ENCODE measurements around the gene C1orf21. TPM values are rescaled to one million over a fixed set of nuclear protein-coding genes. Genes with fewer than 3 reads are reported as not detected.

C1orf21 gene
- total RNA-seq, 1 donor from 2014 or later, result 43.3 TPM

DNA sequence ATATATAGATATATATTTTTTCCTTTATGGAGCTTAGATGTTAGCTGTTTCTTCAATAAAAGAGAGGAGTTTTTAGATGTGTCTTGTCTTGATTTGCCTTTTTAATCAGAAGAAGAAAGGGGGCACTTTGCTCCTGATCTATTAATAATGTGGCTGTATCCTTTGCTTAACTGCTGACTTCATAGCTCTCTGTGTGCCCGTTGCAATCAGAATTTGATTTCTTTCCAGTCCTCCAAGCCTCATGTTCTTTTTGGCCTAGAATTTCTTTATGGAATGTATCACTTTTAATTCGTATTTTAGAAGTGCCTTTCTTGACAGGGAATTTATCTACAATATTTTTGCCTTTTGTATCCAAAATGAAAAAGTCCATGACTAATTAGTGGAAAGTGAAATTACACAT is 85.3 kb downstream of the C1orf21 start:
- Mint-ChIP-seq H3K4me1 (ENCODE audit: low read depth, unreplicated experiment) (peaks cover 15% of the 10 kb centered on the region), H3K4me3 (ENCODE audit: unreplicated experiment) (no peak overlapping the region), H3K27me3 (ENCODE audit: unreplicated experiment) (no peaks in the 10 kb centered on the region), H3K9me3 (ENCODE audit: unreplicated experiment) (no peaks in the 10 kb centered on the region), H3K27ac (ENCODE audit: unreplicated experiment) (no peak overlapping the region), H3K36me3 (ENCODE audit: unreplicated experiment) (peaks cover 12% of the 10 kb centered on the region)
- DNase-seq, result no peak
- TF ChIP-seq, protein P1, sequence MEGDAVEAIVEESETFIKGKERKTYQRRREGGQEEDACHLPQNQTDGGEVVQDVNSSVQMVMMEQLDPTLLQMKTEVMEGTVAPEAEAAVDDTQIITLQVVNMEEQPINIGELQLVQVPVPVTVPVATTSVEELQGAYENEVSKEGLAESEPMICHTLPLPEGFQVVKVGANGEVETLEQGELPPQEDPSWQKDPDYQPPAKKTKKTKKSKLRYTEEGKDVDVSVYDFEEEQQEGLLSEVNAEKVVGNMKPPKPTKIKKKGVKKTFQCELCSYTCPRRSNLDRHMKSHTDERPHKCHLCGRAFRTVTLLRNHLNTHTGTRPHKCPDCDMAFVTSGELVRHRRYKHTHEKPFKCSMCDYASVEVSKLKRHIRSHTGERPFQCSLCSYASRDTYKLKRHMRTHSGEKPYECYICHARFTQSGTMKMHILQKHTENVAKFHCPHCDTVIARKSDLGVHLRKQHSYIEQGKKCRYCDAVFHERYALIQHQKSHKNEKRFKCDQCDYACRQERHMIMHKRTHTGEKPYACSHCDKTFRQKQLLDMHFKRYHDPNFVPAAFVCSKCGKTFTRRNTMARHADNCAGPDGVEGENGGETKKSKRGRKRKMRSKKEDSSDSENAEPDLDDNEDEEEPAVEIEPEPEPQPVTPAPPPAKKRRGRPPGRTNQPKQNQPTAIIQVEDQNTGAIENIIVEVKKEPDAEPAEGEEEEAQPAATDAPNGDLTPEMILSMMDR (IDR thresholded peaks at IDR 0.05; ENCODE audit: partially characterized antibody, unreplicated experiment), result no peak

DNA sequence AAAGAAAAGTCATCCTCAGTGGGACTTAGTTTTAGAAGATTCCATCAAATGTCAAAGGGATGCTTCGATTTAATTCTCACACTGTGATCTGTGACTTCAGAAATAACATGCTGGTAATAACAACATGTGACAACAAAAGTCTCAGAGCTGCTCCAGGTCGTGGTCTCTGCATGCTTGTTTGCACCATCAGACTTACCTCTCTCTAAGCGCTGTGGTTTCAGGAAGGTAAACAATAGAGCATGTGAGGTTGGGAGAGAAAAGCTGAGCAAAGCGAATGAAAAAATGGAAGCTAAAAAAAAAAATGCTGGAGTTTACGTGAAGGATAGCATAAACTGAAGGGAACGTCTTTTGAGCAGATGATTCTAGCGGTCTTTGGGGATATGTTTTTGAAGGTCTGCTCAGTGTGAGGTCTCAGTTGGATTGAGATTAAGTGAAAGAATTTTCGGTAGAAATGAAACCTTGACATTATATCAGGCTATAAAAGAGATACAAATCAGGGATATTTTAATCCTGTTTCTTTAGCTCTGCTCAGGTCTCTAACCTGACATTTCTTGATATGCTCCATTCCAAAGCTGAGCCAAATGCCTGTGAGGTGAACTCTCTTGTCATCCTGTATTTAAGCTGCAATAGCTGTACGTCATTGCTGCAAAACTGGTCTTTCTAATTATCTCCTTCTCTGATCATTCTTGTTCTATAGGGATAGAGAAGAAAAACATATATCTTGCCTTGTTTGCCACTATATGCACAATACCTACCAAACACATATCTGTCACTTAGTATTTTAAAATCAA is 86.5 kb downstream of the C1orf21 start:
- Mint-ChIP-seq H3K27me3 (ENCODE audit: unreplicated experiment) (no peaks in the 10 kb centered on the region), H3K36me3 (ENCODE audit: unreplicated experiment) (peaks cover 16% of the 10 kb centered on the region), H3K4me1 (ENCODE audit: low read depth, unreplicated experiment) (peaks cover 10% of the 10 kb centered on the region), H3K4me3 (ENCODE audit: unreplicated experiment) (no peak overlapping the region), H3K27ac (ENCODE audit: unreplicated experiment) (no peak overlapping the region), H3K9me3 (ENCODE audit: unreplicated experiment) (no peaks in the 10 kb centered on the region)
- TF ChIP-seq, protein P1 (IDR thresholded peaks at IDR 0.05; ENCODE audit: partially characterized antibody, unreplicated experiment), result no peak
- DNase-seq, result no peak

DNA sequence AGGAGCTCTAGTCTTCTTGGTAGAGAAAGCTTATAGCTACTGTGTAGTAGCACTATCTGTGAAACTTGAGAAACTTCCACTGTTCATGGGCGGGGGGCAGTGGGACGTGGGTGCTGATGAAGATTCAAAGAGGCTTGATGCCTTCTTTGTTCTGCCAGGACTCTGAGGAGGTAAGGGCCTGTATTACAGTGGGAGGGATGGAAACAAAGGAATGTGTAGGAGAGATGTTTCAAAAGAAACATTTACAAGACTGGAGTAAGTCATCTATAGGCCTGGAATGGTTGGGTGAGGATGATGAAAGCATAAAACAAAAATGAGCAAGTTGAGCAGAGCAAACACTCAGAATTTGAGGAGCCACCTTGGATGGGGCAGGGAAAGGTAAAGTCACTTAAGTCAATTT is 89.4 kb downstream of the C1orf21 start:
- H3K27me3 Mint-ChIP-seq (ENCODE audit: unreplicated experiment), result no peaks in the 10 kb centered on the region
- TF ChIP-seq, protein P1 (IDR thresholded peaks at IDR 0.05; ENCODE audit: partially characterized antibody, unreplicated experiment), result no peak
- no peak overlapping the region for H3K4me3 Mint-ChIP-seq (ENCODE audit: unreplicated experiment)
- peaks cover 17% of the 10 kb centered on the region for H3K4me1 Mint-ChIP-seq (ENCODE audit: low read depth, unreplicated experiment)
- H3K36me3 Mint-ChIP-seq (ENCODE audit: unreplicated experiment), result peaks cover 25% of the 10 kb centered on the region
- H3K9me3 Mint-ChIP-seq (ENCODE audit: unreplicated experiment), result no peaks in the 10 kb centered on the region
- DNase-seq, result no peak
- H3K27ac Mint-ChIP-seq (ENCODE audit: unreplicated experiment), result no peak overlapping the region

DNA sequence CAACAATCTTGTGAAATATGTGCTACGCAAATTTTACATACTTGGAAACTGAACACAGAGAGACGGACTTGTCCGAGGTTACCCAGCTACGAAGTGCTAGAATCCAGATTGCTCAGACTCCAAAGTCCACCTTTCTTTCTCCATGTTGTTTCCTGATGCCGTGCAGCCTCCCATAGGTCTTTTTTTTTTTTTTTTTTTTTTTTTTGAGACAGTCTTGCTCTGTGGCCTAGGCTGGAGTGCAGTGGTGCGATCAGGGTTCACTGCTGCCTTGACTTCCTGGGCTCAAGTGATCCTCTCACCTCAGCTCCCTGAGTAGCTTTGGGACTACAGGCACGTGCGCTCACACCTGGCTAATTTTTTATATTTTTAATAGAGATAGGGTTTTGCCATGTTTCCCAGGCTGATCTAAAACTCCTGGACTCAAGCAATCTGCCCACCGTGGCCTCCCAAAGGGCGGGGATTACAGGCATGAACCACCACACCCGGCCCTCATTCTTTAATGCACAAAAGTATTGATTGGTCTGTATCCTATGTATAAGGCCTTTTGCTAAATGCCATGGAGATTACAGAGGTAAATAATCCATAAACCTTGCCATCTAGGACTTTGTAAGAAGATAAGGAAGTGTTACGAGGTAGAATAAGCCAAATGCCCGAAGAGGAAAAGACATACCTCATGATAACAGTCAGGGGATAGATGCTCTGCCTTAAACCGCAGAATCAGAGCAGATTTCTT is 92.8 kb downstream of the C1orf21 start:
- H3K27me3 Mint-ChIP-seq (ENCODE audit: unreplicated experiment), result peaks cover 2% of the 10 kb centered on the region
- H3K36me3 Mint-ChIP-seq (ENCODE audit: unreplicated experiment), result peaks cover 23% of the 10 kb centered on the region
- no peak overlapping the region for H3K4me3 Mint-ChIP-seq (ENCODE audit: unreplicated experiment)
- DNase-seq, result no peak
- no peak overlapping the region for H3K27ac Mint-ChIP-seq (ENCODE audit: unreplicated experiment)
- H3K9me3 Mint-ChIP-seq (ENCODE audit: unreplicated experiment), result no peaks in the 10 kb centered on the region
- TF ChIP-seq, protein P1 (IDR thresholded peaks at IDR 0.05; ENCODE audit: partially characterized antibody, unreplicated experiment), result no peak
- peaks cover 24% of the 10 kb centered on the region for H3K4me1 Mint-ChIP-seq (ENCODE audit: low read depth, unreplicated experiment)

DNA sequence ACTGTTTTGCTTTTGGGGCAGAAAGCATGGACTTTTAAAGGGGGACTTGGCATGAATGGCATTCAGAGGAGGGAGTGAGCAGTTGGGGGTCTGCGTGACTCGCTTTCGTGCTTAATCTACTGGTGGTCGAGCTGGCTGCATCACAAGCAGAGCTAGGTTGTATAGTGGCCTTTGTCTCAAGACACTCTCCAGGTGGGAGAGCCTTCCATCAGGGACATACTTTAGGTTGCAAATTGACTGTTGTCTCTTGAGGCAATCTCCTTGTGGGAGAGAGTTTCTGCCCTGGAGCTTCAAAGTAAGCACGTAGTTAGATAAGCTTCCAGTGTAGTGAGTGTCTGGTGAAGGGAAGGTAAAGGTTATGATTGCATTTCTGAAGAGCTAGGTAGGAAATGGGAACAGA is 93.9 kb downstream of the C1orf21 start:
- Mint-ChIP-seq H3K27ac (ENCODE audit: unreplicated experiment) (no peak overlapping the region), H3K27me3 (ENCODE audit: unreplicated experiment) (peaks cover 2% of the 10 kb centered on the region), H3K4me1 (ENCODE audit: low read depth, unreplicated experiment) (peaks cover 33% of the 10 kb centered on the region), H3K9me3 (ENCODE audit: unreplicated experiment) (no peaks in the 10 kb centered on the region), H3K36me3 (ENCODE audit: unreplicated experiment) (peaks cover 13% of the 10 kb centered on the region), H3K4me3 (ENCODE audit: unreplicated experiment) (no peak overlapping the region)
- TF ChIP-seq, protein P1 (IDR thresholded peaks at IDR 0.05; ENCODE audit: partially characterized antibody, unreplicated experiment), result no peak
- DNase-seq, result no peak

Data from glutamatergic neuron (in vitro differentiated cells).